ENCODE measurements around the gene ARRB1.
"Not testable (repeated sequence)": the region's sequence is repeated elsewhere in the genome, so short reads cannot be mapped to it uniquely, and the experiment has no call there.

Gene ARRB1

DNA sequence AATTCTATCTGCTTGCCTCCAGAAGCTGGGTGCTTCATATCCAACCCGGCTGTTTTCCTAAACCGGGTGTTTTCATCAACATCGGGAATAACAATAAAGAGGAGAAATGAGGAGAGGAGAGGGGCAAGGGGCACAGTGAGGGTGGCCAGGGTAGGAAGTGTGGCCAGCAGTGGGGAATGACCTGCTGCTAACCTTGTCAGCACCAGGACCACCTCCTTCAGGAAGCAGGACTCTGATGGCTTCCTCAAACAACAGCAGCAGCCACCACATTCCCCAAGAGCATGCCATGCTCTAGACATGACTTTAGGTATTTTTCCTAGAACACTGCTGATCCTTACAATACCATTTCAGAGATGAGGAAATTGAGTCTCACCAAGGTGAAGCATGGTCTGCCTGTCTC is 58.5 kb downstream of the ARRB1 start:
- no peak for DNase-seq

DNA sequence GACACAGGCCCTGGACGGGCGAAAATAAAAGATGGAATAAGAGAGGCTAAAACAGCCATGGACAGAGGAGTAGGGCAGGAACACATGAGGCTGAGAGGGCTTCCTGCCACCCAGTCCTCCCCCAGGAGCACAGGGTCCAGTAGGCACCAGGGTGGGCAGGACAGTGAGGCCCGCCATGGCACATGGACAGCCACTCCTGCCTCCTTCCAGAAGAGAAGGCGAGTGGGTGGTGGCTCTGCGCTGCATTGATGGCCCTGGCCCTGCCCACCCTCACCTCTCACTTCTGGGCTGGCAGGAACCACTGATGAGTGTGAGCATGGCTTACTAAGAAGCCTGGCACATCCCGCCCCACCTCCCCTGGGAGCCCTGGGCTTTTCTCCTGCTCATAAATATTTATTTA is 59.7 kb downstream of the ARRB1 start:
- DNase-seq, result no peak

DNA sequence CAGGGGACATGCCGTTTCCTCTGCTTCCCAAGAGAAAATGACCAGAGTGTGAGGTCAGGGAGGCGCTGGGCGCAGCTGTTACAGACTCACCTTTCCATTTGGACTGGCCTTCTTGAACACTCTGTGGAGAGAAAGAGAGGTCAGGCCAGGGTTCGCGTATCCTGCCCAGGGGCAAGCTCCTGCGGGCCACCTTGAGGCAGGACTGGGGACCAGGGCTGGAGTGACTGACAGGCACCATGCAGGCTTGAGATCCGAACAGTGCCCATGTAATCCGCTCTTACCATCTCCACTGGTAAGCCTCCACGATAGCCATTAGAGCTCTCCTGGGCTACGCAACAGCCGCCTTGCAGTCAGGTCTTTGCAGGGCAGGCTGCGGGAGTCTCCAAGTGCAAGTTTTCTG is 61.5 kb downstream of the ARRB1 start:
- DNase-seq, result no peak

DNA sequence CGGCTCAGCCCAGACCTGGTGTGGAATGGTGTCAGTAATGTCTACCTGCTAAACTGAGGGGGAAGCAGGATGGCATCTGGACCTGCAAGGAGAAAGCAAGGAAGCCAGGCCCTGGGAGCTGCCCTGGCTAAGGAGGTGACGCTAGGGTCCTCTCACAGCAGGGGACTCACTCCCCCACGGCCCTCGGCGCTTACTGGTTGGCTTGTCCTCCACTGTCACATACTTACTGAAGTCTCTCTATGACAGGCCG is 62.0 kb downstream of the ARRB1 start:
- no peak for DNase-seq

DNA sequence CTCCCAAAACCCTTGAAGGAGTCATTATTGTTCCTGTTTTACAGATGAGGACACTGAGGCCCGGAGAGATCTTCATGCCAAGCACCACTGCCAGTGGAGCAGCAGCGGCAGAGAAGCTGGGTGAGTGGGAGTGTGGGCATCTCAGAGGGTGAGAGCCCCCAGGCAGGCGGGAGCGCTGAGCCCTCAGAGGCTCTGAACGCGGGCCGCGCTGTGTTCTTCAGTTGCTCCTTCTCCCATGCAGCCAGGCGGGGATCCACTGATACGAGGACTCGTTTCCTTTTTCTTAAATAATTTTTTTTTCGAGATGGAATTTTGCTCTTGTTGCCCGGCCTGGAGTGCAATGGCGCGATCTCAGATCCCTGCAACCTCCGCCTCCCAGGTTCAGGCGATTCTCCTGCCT is 63.9 kb downstream of the ARRB1 start:
- DNase-seq, result no peak

DNA sequence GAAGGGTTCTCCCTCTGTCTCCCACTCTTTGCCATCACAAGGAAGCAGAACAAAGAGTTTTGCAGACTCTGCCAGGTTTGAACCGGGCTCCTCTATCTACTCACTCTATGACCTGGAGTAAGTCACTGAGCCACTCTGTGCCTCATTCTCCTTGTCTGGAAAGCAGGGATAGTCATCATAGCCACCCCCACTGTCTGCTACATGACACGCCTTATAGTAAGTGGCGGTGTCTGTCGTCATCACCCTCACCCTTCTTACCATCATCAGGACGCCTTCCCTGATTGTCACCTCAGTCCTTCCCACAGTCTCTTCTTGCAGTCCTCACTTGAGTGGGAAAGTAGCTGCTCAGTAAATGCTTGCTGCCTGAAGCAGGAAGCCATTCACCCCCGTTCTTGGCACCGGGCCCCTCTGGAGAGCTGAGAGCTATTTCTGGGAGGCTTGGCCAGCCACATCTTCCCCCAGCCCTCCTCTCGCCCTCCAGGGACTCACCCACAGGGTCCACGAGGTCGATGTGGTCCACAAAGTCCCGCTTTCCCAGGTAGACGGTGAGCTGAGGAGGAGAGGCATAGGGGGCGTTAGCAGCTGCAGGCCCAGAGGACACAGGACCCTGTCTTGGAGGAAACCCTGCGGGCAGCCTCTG is 64.5 kb downstream of the ARRB1 start:
- DNase-seq, result no peak

DNA sequence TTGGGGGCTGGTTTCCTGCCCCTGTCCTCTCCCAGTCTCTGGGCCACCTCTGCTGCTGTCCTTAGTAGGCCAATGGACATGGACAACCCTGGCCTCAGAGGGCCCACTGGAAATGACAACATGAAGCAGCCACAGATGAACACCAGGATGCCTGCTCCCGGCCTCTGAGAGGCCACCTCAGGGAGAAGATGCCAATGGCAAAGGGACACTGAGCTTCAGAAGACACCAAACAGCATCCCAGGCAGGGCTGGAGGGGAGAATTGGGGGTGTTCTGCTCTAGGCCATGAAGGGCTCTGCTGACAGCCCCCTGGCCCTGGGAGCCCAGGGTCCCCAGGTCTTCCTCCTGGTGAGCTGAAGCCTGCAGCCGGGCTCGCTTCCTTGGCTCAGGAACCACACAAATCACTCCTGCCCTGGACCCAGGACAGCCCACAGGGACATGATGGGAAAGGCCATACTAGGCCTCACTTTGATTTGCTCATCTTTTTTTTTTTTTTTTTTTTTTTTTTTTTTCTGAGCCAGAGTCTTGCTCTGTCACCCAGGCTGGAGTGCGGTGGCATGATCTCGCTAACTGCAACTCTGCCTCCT is 65.6 kb downstream of the ARRB1 start:
- no peak for DNase-seq

DNA sequence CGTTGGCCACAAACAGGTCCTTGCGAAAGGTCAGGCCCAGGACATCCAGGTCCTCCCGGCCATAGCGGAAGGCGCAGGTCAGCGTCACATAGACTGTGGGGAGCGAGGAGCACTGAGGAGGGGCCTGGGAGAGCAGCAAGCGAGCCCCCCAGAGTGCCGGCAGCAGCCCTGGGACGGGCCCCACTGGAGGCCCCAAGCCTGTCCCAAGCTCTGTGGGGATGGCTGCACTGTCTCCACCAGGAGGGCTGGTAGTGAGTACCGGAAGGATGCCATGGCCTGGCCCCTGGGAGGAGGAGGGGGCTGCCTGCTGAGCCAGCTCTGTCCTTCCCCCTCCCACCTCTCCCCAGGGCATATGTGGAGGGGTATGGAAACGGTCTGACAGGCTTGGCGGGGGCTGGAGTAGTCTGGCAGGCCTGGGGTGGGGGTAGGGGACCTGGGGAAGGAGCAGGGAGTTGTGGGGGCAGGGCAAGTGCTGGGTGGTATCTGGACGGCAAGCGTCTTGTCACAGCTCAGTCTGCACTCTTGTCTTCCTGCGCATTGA is 68.0 kb downstream of the ARRB1 start:
- DNase-seq, result no peak

DNA sequence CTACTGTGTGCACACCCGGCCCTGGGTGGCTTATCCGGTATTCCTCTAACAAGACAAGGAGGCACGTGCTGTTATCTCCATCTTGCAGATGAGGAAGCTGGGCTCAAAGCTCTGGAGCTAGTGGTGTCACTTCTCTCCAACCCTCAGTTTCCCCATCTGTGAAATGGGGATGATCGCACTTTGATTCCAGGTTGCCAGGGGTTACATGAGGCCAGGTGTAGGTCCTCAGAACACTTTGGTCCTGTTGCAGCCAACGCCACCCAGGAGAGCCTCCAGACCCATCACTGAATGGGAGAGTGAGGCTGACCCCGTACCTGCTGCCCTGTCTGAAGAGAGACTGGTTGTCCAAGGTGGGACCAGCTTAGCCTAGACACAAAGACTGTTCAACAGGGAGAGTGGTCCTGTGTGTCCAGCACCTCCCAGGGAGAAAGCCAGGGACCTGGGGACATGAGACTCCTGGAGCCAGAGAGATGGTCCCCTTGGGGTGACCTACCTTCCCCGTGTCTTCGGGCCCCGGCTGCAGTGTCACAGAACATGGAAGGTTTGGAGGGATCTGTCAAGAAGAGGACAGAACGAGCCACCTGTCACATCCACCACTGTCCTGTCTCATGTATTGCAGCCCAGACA is 69.9 kb downstream of the ARRB1 start:
- DNase-seq, result no peak

DNA sequence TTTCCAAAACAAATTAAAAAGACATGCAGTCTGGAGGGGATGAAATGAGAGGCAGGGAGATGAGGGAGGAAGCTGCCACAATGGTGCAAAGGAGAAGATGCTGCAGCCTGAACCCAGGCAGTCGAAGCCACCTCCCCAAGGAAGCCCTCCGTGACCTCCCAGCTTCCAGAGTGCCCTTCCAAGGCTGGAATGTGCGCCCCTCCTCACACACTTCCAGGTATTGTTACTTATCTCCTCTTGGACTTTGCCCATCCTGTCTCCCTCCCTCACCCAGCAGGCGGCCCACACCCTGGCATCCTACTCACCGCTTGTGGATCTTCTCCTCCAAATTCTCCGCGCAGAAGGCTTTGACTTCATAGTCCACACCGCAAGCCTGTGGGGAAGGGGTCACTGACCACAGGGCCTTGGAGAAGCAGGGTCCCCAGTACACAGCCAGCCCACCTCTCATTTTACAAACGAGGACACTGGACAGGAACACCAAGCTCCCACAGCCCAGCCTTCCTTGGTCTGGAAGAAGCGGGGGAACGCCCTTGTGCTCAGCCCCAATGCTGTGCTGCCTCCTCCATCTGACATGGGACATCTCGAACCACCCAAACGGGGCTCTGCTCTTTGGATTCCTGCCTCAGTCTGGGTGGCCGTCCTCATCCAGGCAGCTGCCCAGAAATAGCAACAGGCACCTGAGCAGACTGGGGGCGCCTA is 70.5 kb downstream of the ARRB1 start:
- DNase-seq, result no peak

DNA sequence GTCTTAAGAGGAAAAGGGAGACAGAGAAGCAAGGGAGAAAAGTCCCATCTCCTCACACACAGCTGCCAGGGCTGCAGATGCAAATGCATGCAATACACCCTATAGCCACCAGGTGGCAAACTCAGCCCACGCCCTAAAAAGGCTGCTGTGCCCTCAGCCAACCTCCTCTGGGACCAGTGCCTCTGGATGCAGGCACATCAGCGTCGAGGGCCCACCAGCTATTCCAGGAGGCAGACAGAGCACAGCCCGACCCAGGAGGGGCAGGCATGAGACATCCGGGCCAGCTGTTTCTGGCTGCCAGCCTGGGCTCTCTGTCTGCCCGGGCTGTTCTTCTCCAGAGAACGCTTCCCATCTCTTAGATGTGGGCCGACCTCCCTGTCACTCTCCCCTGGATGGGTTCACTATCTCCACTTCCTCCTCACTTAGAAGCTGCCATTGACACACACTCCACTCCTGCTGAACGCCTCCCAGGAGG is 71.2 kb downstream of the ARRB1 start:
- peak; percentile 67 for DNase-seq

DNA sequence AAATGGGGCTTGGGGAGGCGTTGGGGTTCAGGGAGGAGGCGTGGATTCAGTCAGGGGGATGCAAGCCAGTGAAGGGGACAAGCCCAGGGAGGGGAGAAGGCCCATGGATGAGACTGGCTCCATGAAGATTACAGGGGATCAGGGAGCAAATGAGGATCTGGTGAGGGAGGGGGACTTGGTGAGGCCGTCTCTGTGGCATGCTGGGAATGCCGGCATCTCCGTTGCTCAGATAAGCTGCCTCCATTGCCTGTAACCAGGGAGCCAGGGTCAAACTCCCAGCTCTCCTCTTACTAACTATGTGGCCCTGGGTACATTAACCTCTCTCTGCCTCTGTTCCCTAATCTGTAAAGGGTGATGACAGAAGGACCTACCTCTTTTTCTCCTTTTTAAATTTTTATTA is 72.2 kb downstream of the ARRB1 start:
- no peak for DNase-seq

DNA sequence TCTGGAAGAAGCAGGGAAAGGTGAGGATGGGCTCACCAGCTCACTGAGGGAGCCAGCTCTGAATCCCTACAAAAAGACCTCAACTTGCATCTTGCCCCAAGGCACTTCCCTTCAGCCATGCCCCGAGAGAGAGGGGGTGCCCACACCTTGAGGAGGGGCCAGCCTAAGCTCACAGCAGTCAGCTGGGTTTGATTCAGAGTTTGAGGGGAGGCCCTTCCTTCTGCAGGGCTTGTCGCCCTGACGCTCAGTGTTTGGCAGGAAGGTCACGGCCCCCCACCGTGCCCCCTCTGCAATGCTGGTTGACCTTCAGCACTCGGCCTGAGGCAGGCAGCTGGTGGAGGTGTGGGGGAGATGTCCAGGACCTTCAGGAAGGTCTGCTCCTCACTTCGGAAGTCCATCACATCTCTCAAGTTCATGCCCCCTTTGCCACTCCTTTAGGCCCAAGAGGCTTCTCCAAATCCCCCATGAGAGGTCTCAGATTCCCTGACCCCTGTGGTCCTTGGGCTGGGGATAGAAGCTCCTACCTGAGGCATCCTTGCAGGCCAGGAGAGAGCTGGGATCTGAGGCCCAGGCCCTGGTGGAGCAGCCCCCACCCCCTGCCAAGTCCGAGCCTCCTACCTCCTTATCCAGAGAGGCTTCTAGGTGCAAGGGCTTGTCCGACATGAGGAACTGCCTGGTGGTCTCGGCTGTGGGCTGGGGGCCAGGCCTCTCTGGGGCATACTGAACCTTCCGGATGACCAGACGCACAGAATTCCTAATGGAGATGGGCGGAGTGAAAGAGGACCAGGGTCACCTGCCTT is 73.3 kb downstream of the ARRB1 start:
- DNase-seq, result no peak

DNA sequence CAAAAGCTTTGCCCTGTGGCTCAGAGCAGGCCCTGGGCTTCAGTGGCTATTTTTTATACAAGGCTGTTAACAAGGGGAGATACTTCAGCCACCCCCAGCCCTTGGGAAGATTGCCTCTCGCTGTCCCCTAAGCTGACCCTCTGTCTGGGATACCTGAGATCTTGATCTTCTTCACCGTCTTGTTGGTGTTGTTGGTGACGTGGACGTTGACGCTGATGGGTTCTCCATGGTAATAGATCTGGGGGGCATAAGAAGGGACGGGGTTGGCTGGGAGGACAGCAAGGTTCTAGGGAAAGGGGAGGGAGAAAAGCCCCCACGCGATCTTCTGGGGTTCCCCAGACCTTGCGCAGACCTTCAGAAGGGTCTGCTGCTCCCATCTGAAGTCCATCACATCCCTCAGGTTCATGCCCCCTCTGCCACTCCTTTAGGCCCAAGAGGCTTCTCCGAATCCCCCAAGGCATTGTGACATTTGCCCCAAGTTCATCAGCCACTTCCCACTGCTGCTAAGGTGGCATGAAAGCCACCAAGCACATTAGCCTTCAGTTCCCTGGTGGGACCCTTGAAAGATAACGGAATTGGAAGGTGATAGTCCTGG is 74.2 kb downstream of the ARRB1 start:
- no peak for DNase-seq

DNA sequence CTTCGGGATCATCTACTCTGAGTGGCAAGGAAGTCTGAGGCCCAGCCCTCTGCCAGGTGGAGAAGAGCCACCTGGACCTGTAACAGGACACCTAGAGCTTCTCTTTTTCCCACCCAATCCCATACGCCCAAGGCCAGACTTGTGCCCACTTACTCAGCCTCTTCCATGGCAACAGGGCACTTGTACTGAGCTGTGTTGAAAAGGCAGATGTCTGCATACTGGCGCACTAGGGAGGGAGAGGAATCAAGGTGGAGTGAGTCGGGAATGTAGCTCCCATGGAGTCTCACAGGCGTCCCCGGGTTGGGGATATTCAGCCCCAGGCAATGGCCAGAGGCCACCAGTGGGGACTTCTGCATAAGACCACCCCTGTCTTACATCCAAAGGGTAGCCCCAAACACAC is 74.8 kb downstream of the ARRB1 start:
- DNase-seq, result no peak

DNA sequence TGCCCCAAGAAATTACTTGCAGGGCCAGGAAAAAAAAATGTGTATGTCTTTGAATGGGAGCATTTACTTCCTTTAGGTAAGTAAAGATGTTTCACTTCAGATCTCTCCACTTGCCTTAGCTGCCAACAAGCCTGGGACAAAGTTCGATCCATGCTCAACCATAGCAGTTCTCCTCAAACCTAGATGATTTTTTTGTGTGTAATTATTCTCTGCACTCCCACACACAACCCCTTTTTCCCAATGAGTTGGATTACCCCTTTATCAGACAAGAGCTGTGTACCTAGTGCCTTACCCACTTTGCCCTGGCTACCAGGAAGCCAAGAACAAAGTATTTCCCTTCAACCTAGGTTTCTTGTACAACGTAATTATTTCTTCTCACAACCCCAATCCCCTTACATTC is 75.3 kb downstream of the ARRB1 start:
- no peak for DNase-seq

DNA sequence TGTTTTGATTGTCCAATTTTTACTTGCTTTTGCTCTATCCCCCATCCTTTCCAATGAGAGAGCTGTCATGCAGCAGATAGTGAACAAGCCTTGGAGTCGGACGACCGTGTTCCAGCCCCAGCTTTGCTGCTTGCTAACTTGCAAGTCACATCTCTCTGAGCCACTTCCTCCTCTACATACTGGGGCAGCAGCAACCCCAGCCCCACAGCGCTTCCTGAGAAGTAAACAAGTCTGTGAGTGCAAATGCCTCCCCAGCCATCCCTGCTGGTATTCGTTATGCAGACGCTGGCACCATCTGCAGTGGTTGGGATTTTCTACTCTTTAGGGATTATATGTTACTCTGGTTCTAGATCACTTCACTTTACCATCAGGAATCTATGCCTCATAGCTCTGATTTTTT is 75.9 kb downstream of the ARRB1 start:
- peak; percentile 77 for DNase-seq

DNA sequence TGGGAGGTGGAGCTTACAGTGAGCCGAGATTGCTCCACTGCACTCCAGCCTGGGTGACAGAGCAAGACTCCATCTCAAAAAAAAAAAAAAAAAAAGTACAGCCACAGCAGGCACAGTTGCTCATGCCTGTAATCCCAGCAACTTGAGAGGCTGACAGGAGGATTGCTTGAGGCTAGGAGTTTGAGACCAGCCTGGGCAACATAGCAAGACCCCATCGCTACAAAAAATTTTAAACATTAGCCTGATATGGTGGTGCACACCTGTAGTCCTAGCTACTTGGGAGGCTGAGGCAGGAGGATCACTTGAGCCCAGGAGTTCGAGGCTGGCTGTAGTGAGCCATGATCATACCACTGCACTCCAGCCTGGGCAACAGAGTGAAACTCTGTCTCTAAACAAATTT is 76.7 kb downstream of the ARRB1 start:
- not testable (repeated sequence) for DNase-seq

DNA sequence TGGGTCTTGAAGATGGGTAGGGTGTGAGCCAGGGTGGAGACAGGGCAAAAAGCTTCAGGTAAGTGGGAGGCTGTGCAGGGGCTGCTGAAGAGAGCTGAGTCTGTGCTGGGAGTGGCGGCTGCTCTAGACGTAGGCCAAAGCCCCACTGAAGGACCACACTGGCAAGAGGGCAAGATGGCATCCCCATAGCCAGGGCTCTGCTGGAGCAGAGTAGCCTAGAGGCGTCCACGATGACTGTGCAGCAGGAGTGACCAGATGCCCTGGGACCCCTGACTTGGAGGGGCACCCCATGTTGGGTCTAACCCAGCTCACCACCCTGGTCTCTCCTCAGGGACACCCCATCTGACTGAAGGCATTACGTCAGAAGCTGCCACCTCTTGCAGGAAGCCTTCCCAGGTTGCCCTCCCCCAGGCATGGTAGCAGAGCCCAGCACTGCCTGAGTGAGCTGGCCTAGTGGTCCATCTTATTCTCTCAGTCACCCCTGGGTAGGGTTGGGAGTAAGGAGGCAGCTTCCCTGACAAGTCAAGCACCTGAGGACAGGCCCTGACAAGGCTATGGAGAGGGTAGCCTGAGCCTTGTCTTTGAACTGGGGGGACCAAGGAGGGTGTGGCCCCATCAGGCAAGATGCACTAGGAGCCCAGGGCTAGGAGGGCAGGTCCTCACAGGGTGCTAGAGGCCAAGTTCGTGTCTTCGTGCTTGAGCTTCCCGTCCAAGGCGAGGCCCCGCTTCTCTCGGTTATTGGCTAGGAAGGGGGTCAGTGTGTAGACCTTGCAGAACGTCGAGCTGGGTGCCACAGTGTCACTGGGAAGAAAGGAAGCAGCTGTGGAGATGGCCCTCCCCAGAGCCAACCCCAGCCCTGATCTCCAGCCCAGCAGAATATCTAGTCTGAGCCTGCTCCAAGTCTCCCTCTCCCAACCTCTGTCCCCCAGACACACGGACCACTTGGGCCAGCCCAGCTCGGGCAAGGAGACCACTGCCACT is 77.8 kb downstream of the ARRB1 start:
- DNase-seq, result no peak

DNA sequence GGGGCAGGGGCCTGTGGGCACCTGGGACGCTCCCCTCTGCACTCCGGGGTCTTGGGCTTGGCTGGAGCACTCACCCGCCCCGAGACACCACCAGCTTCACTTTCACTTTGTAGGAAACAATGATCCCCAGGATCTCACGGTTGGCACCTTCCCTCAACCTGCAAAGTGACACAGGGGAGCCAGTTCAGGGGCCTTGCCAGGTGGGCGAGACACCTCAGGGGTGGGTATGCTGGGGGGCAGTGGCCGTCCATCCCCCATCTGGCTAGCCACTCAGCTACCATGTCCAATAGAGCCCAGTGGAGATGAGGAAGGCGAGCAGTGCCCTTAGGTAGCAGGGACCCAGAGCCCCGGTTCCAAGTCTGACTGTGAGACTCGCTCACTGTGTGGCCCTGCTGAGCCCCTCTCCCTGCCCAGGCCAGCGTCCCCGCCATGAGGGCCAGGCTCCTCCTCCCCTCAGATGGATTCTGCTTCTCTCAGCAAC is 78.6 kb downstream of the ARRB1 start:
- no peak for DNase-seq

DNA sequence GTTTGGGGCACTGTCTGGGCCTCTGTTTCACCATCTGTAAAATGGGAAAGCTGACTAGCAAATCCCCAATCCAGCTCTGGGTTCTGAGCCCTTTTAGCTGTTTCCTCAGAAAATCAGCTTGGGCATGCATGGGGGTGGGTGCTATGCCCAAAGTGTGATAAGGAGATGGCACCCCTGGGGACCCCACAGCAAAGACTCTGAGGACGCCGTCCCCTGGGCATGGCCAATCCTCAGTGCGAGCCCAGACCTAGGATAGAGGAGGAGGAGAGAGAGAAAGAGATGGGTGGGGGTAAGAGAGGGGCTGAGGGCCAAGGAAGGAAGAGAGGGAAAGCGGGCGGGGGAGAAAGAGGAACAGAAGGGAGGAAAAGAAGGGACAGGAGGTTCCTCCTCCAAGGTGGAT is 79.1 kb downstream of the ARRB1 start:
- no peak for DNase-seq
